HG03565 (cell line): ENCODE results near the gene ANO9.
"Not testable (repeated sequence)": the region's sequence is repeated elsewhere in the genome, so short reads cannot be mapped to it uniquely, and the experiment has no call there.

Experiments used
- ATAC-seq: cut with Tn5 transposase; IDR thresholded peaks from one replicate; pipeline ENCODE4 v1.9.1; 2021; ENCODE audit warnings: mild to moderate bottlenecking, moderate library complexity; ENCODE audit not compliant: unreplicated experiment

Gene ANO9

GRCh38 chr11:472272-472671 lies 30.5 kb upstream of the ANO9 start:
- no peak for ATAC-seq

- no peak for ATAC-seq
Measured at GRCh38 chr11:471468-472145, 29.8 kb upstream of the ANO9 start.

GRCh38 chr11:469684-470560 lies 28.1 kb upstream of the ANO9 start:
- ATAC-seq, result no peak

GRCh38 chr11:469026-469683 lies 27.3 kb upstream of the ANO9 start:
- not testable (repeated sequence) for ATAC-seq

- ATAC-seq, result no peak
Measured at GRCh38 chr11:468493-468892, 26.7 kb upstream of the ANO9 start.

GRCh38 chr11:468036-468435 lies 26.2 kb upstream of the ANO9 start:
- ATAC-seq, result no peak

- no peak for ATAC-seq
Measured at GRCh38 chr11:465896-466530, 24.2 kb upstream of the ANO9 start.

GRCh38 chr11:464316-464715 lies 22.5 kb upstream of the ANO9 start:
- ATAC-seq, result no peak

GRCh38 chr11:462107-462890 lies 20.5 kb upstream of the ANO9 start:
- ATAC-seq, result no peak

GRCh38 chr11:461626-462025 lies 19.8 kb upstream of the ANO9 start:
- no peak for ATAC-seq

GRCh38 chr11:460331-461199 lies 18.8 kb upstream of the ANO9 start:
- ATAC-seq, result no peak

GRCh38 chr11:459511-460220 lies 17.9 kb upstream of the ANO9 start:
- ATAC-seq, result no peak

- no peak for ATAC-seq
Measured at GRCh38 chr11:457111-457760, 15.4 kb upstream of the ANO9 start.

- ATAC-seq, result no peak
Measured at GRCh38 chr11:456533-456932, 14.7 kb upstream of the ANO9 start.

GRCh38 chr11:455566-456147 lies 13.8 kb upstream of the ANO9 start:
- no peak for ATAC-seq

GRCh38 chr11:454801-455565 lies 13.2 kb upstream of the ANO9 start:
- ATAC-seq, result no peak

GRCh38 chr11:454043-454442 lies 12.2 kb upstream of the ANO9 start:
- no peak for ATAC-seq
